ENCODE data around the gene SETD6. TPM values are rescaled to one million over a fixed set of nuclear protein-coding genes. Genes with fewer than 3 reads are reported as not detected.

Gene SETD6
- total RNA-seq, 4 donors from 2014 or later: 16.0 to 37.2 (median 19.0) TPM

Small RNA genes lying within 50 kb of the gene (small RNA-seq; reads per million reads assigned to genes)
- not detected for gene RNU6-103P
- gene SNORA46: 90.2 reads per million, percentile 96 among the genes with 10 or more reads in this experiment
- not detected for gene SNORA50A

Other genes starting within 250 kb of the SETD6 start
- not detected for gene PRSS54, start 220.5 kb upstream of the SETD6 start, total RNA-seq
- 1 to 10 TPM; 5.3 to 7.4 (median 6.5) TPM for gene GINS3, start 123.0 kb upstream of the SETD6 start, total RNA-seq
- gene NDRG4, start 15.4 kb upstream of the SETD6 start, total RNA-seq: 10 to 100 TPM in 3 of 4 donors, 1 to 10 TPM in 1; 9.5 to 47.0 (median 21.3) TPM
- gene CNOT1, start 114.3 kb downstream of the SETD6 start, total RNA-seq: 100 to 1,000 TPM in 2 of 4 donors, 10 to 100 TPM in 2; 85.4 to 132 (median 103) TPM
- gene SLC38A7, start 169.3 kb downstream of the SETD6 start, total RNA-seq: 10 to 100 TPM in 3 of 4 donors, 1 to 10 TPM in 1; 8.0 to 22.9 (median 17.8) TPM
- 10 to 100 TPM; 20.6 to 30.7 (median 27.4) TPM for gene GOT2, start 218.8 kb downstream of the SETD6 start, total RNA-seq